GM23338 (cell line): ENCODE results near the gene SLX4. TPM values are rescaled to one million over a fixed set of nuclear protein-coding genes. Genes with fewer than 3 reads are reported as not detected.

Experiments used
- EZH2 ChIP-seq: fragments of 200-600 bp; sonication (generic); IDR thresholded peaks from one replicate; pipeline ENCODE4 v1.8.0; 2017; ENCODE audit warnings: antibody characterized with exemption, mild to moderate bottlenecking, low read depth; ENCODE audit not compliant: unreplicated experiment
- JUNB ChIP-seq: IDR thresholded peaks from one replicate; pipeline ENCODE4 v1.6.1; 2016; ENCODE audit warnings: antibody characterized with exemption; ENCODE audit not compliant: unreplicated experiment
- STAT1 ChIP-seq: IDR thresholded peaks from one replicate; pipeline ENCODE4 v1.6.1; 2016; ENCODE audit warnings: antibody characterized with exemption; ENCODE audit not compliant: unreplicated experiment
- ZNF114 ChIP-seq: fragments of 250-450 bp; sonication (Bioruptor Pico); IDR thresholded peaks from 2 replicates; pipeline ENCODE4 v1.5.0; 2020; ENCODE audit warnings: mild to moderate bottlenecking, moderate library complexity
- ZNF331 ChIP-seq: fragments of 250-450 bp; sonication (Bioruptor Pico); IDR thresholded peaks from 2 replicates; pipeline ENCODE4 v1.5.0; 2020; ENCODE audit warnings: low read depth, mild to moderate bottlenecking, moderate library complexity
- polyA plus RNA-seq: library from polyadenylated mRNA; unstranded; fragments of >200 nt; fragmentation: Nextera tagmentation; extraction: Ambion mirVana; gene quantifications from 2 replicates; pipeline ENCODE4 v1.2.1, GENCODE V29; 2016
- total RNA-seq: library from RNA; depleted of rRNA; stranded (reverse); fragments of >200 nt; shearing (Covaris generic); gene quantifications from 2 replicates; pipeline ENCODE4 v1.2.3, GENCODE V29; 2014
- TF ChIP-seq, protein P1 (sequence below): fragments of 250-450 bp; sonication (Bioruptor Pico); IDR thresholded peaks from 2 replicates; pipeline ENCODE4 v1.5.0; 2020; ENCODE audit warnings: mild to moderate bottlenecking, moderate library complexity
- TF ChIP-seq, protein P2 (sequence below): IDR thresholded peaks from one replicate; pipeline ENCODE4 v1.6.1; 2018; ENCODE audit warnings: antibody characterized with exemption; ENCODE audit not compliant: unreplicated experiment
- TF ChIP-seq, protein P3 (sequence below): IDR thresholded peaks from 2 replicates; pipeline ENCODE4 v1.6.1; 2016; ENCODE audit warnings: antibody characterized with exemption

SLX4 gene
- total and polyA plus RNA-seq, 2 experiments from 2014 or later, result 3.0 to 15.2 TPM

DNA sequence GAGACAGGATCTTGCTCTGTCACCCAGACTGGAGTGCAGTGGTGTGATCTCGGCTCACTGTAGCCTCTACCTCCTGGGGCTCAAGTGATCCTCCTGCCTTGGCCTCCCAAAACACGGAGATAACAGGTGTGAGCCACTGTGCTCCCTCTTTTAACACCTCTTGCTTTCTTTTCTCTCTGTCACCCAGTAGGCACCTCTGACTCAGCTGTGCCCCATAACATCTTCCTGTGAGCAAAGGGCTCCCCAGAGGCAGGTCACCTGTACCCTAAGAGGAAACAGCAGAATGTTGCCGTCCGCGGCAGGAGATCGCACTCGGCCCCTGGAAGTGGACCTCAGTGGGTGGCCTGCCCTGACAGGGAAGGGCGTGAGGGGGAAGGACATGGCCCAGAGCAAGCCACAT is 33.3 kb downstream of the SLX4 start (continued):
- TF ChIP-seq, protein P1, sequence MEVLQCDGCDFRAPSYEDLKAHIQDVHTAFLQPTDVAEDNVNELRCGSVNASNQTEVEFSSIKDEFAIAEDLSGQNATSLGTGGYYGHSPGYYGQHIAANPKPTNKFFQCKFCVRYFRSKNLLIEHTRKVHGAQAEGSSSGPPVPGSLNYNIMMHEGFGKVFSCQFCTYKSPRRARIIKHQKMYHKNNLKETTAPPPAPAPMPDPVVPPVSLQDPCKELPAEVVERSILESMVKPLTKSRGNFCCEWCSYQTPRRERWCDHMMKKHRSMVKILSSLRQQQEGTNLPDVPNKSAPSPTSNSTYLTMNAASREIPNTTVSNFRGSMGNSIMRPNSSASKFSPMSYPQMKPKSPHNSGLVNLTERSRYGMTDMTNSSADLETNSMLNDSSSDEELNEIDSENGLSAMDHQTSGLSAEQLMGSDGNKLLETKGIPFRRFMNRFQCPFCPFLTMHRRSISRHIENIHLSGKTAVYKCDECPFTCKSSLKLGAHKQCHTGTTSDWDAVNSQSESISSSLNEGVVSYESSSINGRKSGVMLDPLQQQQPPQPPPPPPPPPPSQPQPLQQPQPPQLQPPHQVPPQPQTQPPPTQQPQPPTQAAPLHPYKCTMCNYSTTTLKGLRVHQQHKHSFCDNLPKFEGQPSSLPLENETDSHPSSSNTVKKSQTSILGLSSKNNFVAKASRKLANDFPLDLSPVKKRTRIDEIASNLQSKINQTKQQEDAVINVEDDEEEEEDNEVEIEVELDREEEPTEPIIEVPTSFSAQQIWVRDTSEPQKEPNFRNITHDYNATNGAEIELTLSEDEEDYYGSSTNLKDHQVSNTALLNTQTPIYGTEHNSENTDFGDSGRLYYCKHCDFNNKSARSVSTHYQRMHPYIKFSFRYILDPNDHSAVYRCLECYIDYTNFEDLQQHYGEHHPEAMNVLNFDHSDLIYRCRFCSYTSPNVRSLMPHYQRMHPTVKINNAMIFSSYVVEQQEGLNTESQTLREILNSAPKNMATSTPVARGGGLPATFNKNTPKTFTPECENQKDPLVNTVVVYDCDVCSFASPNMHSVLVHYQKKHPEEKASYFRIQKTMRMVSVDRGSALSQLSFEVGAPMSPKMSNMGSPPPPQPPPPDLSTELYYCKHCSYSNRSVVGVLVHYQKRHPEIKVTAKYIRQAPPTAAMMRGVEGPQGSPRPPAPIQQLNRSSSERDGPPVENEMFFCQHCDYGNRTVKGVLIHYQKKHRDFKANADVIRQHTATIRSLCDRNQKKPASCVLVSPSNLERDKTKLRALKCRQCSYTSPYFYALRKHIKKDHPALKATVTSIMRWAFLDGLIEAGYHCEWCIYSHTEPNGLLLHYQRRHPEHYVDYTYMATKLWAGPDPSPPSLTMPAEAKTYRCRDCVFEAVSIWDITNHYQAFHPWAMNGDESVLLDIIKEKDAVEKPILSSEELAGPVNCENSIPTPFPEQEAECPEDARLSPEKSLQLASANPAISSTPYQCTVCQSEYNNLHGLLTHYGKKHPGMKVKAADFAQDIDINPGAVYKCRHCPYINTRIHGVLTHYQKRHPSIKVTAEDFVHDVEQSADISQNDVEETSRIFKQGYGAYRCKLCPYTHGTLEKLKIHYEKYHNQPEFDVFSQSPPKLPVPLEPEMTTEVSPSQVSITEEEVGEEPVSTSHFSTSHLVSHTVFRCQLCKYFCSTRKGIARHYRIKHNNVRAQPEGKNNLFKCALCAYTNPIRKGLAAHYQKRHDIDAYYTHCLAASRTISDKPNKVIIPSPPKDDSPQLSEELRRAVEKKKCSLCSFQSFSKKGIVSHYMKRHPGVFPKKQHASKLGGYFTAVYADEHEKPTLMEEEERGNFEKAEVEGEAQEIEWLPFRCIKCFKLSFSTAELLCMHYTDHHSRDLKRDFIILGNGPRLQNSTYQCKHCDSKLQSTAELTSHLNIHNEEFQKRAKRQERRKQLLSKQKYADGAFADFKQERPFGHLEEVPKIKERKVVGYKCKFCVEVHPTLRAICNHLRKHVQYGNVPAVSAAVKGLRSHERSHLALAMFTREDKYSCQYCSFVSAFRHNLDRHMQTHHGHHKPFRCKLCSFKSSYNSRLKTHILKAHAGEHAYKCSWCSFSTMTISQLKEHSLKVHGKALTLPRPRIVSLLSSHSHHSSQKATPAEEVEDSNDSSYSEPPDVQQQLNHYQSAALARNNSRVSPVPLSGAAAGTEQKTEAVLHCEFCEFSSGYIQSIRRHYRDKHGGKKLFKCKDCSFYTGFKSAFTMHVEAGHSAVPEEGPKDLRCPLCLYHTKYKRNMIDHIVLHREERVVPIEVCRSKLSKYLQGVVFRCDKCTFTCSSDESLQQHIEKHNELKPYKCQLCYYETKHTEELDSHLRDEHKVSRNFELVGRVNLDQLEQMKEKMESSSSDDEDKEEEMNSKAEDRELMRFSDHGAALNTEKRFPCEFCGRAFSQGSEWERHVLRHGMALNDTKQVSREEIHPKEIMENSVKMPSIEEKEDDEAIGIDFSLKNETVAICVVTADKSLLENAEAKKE (CRISPR knock-in tag), result no peak
- TF ChIP-seq ZNF331 (CRISPR knock-in tag) (no peak), ZNF114 (no peak), EZH2 (no peak), JUNB (no peak), STAT1 (no peak)
- TF ChIP-seq, protein P2, sequence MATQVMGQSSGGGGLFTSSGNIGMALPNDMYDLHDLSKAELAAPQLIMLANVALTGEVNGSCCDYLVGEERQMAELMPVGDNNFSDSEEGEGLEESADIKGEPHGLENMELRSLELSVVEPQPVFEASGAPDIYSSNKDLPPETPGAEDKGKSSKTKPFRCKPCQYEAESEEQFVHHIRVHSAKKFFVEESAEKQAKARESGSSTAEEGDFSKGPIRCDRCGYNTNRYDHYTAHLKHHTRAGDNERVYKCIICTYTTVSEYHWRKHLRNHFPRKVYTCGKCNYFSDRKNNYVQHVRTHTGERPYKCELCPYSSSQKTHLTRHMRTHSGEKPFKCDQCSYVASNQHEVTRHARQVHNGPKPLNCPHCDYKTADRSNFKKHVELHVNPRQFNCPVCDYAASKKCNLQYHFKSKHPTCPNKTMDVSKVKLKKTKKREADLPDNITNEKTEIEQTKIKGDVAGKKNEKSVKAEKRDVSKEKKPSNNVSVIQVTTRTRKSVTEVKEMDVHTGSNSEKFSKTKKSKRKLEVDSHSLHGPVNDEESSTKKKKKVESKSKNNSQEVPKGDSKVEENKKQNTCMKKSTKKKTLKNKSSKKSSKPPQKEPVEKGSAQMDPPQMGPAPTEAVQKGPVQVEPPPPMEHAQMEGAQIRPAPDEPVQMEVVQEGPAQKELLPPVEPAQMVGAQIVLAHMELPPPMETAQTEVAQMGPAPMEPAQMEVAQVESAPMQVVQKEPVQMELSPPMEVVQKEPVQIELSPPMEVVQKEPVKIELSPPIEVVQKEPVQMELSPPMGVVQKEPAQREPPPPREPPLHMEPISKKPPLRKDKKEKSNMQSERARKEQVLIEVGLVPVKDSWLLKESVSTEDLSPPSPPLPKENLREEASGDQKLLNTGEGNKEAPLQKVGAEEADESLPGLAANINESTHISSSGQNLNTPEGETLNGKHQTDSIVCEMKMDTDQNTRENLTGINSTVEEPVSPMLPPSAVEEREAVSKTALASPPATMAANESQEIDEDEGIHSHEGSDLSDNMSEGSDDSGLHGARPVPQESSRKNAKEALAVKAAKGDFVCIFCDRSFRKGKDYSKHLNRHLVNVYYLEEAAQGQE, result no peak
- TF ChIP-seq, protein P3, sequence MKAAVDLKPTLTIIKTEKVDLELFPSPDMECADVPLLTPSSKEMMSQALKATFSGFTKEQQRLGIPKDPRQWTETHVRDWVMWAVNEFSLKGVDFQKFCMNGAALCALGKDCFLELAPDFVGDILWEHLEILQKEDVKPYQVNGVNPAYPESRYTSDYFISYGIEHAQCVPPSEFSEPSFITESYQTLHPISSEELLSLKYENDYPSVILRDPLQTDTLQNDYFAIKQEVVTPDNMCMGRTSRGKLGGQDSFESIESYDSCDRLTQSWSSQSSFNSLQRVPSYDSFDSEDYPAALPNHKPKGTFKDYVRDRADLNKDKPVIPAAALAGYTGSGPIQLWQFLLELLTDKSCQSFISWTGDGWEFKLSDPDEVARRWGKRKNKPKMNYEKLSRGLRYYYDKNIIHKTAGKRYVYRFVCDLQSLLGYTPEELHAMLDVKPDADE, result no peak
